Hematopoietic multipotent progenitor cell treated with erythropoietin and hydrocortisone succinate and interleukin-3 and kit ligand, for 8 days (in vitro differentiated cells): ENCODE measurements around the gene GPR17.

Source experiments
- DNase-seq: peaks from one replicate; pipeline ENCODE4 v3.0.0-alpha.2; 2015

The GPR17 gene

GRCh38 chr2:127630096-127630863 is 15.7 kb upstream of the GPR17 start:
- no peak for DNase-seq

DNA sequence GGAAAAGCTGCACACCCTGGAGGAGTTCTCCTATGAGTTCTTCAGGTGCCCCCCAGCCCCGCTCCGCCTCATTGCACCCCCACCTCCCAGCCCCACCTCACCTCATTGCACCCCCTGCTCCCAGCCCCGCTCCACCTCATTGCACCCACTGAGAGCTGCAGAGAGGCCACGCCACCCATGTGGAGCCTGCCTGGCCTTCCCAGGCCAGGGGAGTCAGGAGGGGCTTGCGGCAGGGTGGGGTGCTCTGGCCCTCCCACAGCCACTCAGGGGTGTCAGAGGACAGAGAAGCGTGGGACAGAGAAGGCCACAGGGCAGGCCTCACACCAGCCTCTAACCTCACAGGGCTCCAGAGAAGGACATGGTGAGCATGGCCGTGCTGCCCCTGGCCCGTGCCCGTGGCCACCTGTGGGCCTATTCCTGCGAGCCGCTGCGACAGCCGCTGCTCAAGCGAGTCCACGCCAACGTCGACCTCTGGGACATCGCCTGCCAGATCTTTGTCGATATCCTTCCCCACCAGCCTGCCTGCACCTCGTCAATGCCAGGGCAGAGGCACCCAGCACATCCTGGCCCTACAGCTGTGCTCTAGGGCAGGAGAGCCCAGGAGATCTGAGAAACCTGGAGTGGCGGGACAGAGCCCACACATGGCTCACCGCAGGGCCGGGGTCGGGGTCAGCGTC is 15.0 kb upstream of the GPR17 start:
- DNase-seq: no peak

GRCh38 chr2:127631541-127631996 is 14.4 kb upstream of the GPR17 start:
- no peak for DNase-seq

- no peak for DNase-seq
These were observed 13.9 kb upstream of the GPR17 start for GRCh38 chr2:127631997-127632581.

DNA sequence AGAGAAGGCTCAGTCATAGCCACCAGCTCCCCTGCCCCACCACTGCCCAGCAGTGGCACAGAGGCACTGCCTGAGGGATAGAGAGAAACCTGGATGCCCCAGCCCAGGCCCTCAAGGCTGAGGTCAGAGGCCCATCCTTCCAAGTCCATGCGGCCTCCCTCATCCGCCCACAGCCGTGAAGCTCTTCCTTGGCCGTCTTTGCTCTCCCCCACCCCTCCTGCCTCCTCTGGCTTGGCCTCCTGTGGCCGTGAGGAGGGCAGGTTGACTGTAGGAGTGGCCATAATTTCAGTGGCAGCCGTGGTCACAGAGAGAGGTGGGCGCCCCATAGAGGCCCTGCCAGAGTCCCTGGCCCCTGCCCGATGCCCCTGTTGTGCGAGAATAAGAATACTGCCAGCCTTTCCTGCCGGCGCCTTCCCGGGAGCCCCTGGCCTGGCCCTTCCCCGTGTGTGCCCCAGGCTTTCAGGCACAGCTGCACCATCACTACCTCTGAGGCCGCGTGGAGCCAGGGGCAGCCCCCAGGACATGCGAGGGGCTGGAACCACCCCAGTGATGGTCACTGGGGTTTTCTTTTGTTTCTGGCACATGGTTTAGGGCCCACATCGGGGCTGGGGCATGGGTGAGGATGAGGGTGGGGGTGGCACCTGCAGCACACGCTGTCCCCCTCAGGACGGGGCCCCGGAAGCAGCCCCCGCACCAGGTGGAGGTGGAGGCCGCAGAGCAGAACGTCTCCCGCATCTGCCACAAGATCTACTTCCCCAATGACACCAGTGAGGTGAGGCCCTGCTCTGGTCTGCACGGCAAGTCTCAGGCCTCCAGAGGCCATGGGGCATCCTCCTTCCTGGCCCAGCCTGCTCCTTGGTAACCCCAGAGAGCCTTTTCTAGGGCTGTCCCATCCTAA is 13.1 kb upstream of the GPR17 start:
- no peak for DNase-seq

DNA sequence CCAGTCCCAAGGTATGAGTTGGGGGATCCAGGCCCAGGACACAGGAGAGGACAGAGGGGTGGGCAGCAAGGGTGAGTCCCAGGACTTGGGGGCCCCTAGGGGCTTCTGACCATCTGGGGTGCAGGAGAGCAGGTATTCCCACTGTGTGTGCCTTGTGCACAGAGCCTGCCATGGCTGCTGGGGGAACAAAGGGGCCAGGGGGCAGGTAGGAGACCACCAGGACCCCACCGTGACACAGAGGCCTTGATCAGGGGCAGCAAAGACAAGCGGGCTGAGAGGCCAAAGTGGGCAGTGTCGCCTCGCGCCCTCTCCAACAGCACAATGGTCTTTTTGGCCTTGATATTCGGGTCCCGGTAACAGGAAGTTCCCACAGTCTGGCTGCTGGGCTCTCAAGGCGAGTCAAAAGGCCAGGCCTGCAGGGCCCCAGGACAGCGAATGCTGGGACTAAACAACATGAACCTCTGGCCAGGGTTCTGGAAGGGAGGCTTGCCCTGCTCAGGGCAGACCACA is 12.3 kb upstream of the GPR17 start:
- no peak for DNase-seq

DNA sequence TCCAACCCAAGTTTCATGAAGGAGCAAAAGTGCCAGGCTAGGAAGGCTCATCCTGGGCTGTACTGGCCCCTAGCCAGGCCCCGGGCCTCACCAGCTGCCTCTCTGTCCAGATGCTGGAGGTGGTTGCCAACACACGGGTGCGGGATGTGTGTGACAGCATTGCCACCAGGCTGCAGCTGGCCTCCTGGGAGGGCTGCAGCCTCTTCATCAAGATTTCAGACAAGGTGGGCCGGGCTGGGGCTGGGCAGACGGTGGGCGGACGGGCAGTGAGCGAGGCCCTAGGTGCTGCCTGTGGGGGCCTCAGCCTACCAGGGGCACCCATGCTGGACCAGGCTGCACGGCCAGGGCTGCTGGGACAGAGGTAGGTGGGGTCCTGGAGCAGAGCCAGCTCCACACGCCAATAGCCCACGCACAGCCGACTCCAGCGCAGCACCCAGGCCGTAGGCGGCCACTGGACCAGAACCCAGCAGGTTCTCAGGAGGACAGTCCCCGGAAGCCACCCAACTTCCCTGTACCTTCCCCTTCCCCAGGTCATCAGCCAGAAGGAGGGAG is 11.8 kb upstream of the GPR17 start:
- DNase-seq: no peak

DNA sequence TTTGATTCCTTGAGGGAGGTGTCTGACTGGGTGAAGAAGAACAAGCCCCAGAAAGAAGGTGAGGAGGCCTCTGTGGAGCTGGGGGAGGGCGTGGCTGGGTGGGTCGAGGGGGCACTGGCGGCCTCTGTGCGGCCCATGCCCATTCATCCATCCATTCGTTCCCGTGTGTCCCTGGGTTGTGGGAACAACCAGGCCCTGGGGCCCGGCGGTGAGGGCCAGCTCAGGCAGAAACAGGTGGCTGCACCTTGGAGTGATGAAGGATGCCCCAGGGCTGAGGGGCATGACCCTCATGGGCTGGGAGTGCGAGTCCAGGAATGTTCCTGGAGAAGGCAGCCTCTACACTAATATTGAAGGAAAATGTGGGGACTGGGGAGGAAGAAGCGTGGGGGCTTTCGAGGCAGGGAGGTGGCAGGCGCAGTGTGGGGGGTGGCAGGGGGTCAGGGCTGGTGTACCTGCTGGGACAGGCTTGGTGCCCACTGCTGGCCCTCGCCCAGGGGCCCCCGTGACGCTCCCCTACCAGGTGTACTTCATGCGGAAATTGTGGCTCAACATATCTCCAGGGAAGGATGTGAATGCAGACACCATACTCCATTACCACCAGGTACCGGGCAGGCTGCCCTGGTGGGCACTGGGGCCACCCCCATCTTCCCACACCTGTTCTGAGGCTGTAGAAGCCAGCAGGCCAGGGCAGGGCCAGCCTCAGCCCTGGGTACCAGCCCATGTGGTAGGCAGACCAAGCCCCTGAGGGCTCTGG is 11.2 kb upstream of the GPR17 start:
- DNase-seq: no peak

DNA sequence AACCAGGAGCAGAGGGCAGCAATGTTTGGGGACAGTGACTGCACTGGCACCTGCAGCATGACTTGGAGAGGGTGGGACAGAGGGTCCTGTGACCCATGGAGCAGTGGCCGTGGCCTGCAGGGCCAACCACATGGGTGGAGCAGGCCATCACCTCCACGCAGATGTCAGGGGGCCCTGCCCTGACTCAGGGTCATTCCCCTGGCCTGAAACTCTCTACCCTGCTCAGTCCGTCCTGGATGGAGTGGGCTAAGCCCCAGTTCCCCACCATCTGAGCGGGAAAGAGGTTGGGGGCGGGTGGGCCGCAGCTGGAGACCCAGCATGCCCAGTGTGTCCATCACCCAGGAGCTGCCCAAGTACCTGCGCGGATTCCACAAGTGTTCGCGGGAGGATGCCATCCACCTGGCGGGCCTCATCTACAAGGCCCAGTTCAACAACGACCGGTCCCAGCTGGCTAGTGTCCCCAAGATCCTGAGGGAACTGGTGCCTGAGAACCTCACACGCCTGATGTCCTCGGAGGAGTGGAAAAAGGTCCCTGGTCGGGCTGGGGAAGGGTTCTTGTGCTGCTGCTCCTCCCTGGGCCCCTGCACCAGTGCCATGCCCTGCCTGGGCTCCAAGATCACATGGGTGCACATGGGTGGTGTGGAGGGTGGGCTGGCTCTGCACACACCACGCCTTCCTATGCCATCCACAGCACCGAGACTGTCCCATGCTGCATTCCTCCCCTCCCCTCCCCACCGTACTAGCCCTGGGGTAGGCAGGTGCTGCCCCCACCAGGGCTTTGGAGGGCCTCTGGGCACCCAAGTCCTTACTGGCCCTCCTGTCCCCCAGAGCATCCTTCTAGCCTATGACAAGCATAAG is 10.3 kb upstream of the GPR17 start:
- no peak for DNase-seq

GRCh38 chr2:127636248-127637235 is 9.4 kb upstream of the GPR17 start:
- no peak for DNase-seq

DNA sequence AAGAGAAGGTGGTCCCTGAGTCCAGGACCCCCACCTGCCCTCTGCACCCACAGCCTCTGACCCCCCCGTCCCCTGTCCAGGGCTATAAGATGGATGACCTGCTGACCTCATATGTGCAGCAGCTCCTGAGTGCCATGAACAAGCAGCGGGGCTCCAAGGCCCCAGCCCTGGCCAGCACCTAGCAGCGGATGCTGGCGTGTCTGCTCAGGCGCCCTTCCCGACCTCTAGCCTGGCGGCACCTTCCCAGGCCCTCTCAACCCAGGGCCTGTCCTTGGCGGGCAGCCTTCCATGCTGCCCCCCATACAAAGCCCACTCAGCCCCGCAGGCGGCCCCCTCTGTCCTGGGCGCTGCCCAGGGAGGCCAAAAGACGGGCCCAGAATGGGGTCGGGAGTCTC is 8.7 kb upstream of the GPR17 start:
- no peak for DNase-seq

DNA sequence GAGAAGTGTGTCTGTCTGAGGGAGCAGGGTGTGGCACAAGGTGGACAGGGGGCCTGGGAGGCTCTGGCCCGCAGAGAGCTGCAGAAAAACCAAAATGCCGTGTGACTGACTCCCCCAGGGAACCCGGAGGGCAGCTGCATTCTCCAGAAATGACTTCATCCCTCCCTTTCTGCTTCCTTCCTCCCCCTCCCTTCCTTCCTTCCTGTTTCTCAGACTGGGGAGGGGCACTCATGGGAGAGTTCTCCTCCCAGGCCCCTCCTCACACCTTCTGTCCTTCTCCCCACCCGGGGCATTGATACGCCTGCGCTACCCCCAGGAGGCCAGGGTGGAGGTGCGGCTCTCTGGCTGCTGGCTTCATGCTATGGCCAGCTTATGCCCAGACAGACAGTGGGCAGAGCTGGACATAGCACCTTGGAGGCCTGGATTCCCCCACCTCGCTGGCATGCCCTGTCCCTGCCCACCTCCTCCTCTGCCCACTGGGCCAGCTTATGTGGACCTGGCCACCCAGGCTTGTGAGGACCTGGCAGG is 8.2 kb upstream of the GPR17 start:
- DNase-seq: no peak

- DNase-seq: no peak
These were observed 7.4 kb upstream of the GPR17 start for GRCh38 chr2:127638361-127639110.

DNA sequence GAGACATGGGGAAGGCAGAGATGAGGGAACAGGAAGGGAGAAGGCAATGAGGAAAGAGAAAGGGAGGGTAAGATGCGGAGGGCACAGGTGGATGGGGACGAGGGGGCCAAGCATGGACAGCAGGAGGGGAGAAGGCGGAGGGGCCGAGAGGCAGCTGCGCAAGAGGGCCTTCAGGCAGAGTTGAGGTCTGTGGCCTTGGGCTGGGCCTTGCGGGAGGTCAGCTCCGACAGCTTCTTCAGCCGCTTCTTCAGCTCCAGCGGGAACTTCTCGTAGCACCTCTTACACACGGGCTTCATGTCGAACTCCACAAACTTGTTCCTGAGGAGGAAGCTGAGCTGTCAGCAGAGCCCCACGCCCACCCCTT is 6.9 kb upstream of the GPR17 start:
- DNase-seq: no peak

DNA sequence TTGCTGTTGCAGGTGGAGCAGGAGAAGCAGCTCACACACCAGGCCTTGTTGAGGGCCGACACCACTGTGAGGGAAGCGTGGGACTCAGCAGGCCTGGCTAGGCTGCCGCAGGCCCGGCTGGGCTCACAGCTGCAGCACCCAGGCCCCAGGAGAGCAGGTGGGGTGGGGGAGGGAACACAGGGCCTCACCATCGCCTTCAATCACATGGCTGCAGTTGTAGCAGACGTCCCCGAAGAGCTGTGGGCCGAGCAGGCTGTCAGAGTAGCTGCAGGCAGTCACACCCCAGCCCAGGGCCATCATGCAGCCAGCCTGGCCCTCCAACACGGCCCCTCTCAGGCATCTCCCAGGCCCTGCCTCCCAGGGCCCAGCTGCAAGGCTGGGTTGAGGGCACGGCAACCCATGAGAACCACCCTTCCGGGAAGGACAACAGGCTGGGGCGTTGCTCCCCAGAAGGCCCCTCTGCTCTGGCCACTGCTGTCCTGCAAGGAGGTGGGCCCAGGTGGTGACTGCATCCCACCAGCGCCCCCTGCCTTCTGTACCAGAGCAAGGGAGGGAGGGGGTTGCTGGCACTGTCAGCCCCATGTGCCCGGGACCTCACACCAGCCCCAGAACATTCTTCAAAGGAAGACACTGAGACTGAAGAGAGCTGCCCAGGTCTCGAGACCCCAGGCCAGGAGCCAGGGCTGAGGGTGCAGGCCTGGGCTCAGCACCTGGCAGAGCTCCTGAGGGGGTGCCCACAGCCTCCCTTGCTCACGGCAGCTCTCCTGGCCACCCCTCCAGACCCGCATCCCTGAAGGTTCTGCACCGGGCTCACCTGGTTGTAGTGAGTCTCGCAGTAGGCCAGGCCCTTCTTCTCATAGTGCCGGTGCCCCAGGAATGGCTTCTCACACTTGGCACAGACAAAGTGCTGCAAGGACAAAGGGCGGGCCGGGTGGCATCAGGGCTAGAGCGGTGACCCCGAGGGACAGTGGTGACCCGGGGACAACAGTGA is 5.6 kb upstream of the GPR17 start:
- DNase-seq: no peak

- no peak for DNase-seq
These were observed 4.8 kb upstream of the GPR17 start for GRCh38 chr2:127641133-127641532.

DNA sequence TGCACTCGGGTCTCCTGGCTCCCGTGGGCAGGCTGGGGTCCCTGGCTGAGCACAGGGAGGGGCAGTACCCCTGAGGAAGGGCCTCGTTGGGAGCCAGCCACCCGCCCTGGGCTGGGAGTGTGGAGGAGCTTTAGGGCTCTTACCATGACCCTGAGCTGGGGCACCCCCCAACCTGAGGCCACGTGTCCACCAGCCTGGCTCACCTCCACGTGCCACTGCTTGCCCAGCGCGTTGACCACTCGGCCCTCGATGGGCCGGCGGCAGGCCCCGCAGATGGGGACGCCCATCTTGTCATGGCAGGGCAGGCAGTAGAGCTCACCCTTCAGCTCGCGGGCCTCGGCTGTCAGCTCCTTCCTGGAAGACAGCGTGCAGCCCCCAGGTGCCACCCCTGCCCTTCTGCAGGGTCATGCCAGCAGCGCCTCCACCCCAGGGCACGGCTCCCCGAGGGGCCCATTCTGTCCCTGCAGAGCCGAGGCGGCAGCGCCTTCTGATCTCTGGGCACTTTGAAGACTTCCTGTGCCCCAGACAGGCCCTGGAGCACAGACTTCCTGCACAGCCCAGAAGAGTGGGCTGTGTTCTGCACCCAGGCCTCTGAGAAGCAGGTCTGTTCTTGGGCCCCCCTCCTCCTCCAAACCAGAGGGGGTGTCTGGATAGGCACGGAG is 4.0 kb upstream of the GPR17 start:
- no peak for DNase-seq
